Hepatocyte (in vitro differentiated cells): ENCODE data around the gene HES3. TPM values are rescaled to one million over a fixed set of nuclear protein-coding genes. Genes with fewer than 3 reads are reported as not detected.

Experiments used
- DNase-seq: peaks from one replicate; pipeline ENCODE4 v3.0.0-alpha.2; 2016; ENCODE audit warnings: low spot score
- H2AFZ ChIP-seq: fragments of 200-600 bp; sonication (generic); 2 replicates; pipeline ENCODE4 v1.6.0; 2016; ENCODE audit warnings: antibody characterized with exemption, mild to moderate bottlenecking
- H3K27ac ChIP-seq: fragments of 200-600 bp; sonication (generic); 2 replicates; pipeline ENCODE4 v1.5.1; 2016; ENCODE audit warnings: mild to moderate bottlenecking
- H3K27me3 ChIP-seq: fragments of 200-600 bp; sonication (generic); 2 replicates; pipeline ENCODE4 v1.6.1; 2016
- H3K36me3 ChIP-seq: fragments of 200-600 bp; sonication (generic); replicated peaks from 2 replicates; pipeline ENCODE4 v1.5.1; 2016; ENCODE audit warnings: low read depth; ENCODE audit not compliant: insufficient read depth
- H3K4me1 ChIP-seq: fragments of 200-600 bp; sonication (generic); 2 replicates; pipeline ENCODE4 v1.5.1; 2016; ENCODE audit warnings: mild to moderate bottlenecking, moderate library complexity; ENCODE audit not compliant: insufficient read depth
- H3K4me2 ChIP-seq: fragments of 200-600 bp; sonication (generic); 2 replicates; pipeline ENCODE4 v1.6.0; 2016
- H3K4me3 ChIP-seq: fragments of 200-600 bp; sonication (generic); 2 replicates; pipeline ENCODE4 v1.5.1; 2016; ENCODE audit warnings: mild to moderate bottlenecking
- H3K79me2 ChIP-seq: fragments of 200-600 bp; sonication (generic); 2 replicates; pipeline ENCODE4 v1.6.0; 2017; ENCODE audit warnings: mild to moderate bottlenecking
- H3K9me2 ChIP-seq: fragments of 200-600 bp; sonication (generic); replicated peaks from 2 replicates; pipeline ENCODE4 v1.6.0; 2017; ENCODE audit warnings: mild to moderate bottlenecking; ENCODE audit not compliant: insufficient read depth
- H3K9me3 ChIP-seq: fragments of 200-600 bp; sonication (generic); 2 replicates; pipeline ENCODE4 v1.5.1; 2016; ENCODE audit warnings: low read depth, mild to moderate bottlenecking
- H4K20me1 ChIP-seq: fragments of 200-600 bp; sonication (generic); 2 replicates; pipeline ENCODE4 v1.6.0; 2016; ENCODE audit warnings: mild to moderate bottlenecking; ENCODE audit not compliant: insufficient read depth, poor library complexity, severe bottlenecking
- CTCF ChIP-seq: fragments of 200-600 bp; sonication (generic); IDR thresholded peaks from 2 replicates; pipeline ENCODE4 v1.5.1; 2016; ENCODE audit warnings: antibody characterized with exemption, mild to moderate bottlenecking; ENCODE audit not compliant: poor library complexity
- EZH2 ChIP-seq: fragments of 200-600 bp; sonication (generic); IDR thresholded peaks from 2 replicates; pipeline ENCODE4 v1.6.1; 2016; ENCODE audit warnings: antibody characterized with exemption, mild to moderate bottlenecking, borderline replicate concordance
- EZH2phosphoT487 ChIP-seq: fragments of 200-600 bp; sonication (generic); IDR thresholded peaks from one replicate; pipeline ENCODE4 v1.6.1; 2018; ENCODE audit warnings: antibody characterized with exemption, mild to moderate bottlenecking, low read depth, moderate library complexity; ENCODE audit not compliant: unreplicated experiment, severe bottlenecking
- WGBS: methylation state at CpG from one replicate; pipeline ENCODE4 v1.1.6; 2016; ENCODE audit warnings: low lambda C conversion rate; ENCODE audit errors: missing lambda C conversion rate; 5-methylcytosine and 5-hydroxymethylcytosine counted together
- polyA plus RNA-seq: library from polyadenylated mRNA; unstranded; fragments of >200 nt; fragmentation: Nextera tagmentation; extraction: Ambion mirVana; gene quantifications from 2 replicates; pipeline ENCODE4 v1.2.1, GENCODE V29; 2016
- total RNA-seq: library from RNA; depleted of rRNA; stranded (reverse); fragments of >200 nt; gene quantifications from 2 replicates; pipeline ENCODE4 v1.2.3, GENCODE V29; 2014

The HES3 gene
- total and polyA plus RNA-seq, 2 experiments from 2014 or later: not detected

GRCh38 chr1:6205849-6206519 is 38.0 kb upstream of the HES3 start, which contains the start of gene RNF207:
Gene RNF207, plus strand, starts transcription at chr1:6206119. Its CDS starts 417 bp downstream, at chr1:6206536.
- 5% methylated on average over 62 of the region's 66 CpGs for WGBS
- DNase-seq: peak; percentile 91
- no peaks in the 10 kb centered on the region for H3K27me3 ChIP-seq
- H3K4me2 ChIP-seq: peak within 1 kb of the TSS; percentile 87
- no peaks in the 10 kb centered on the region for H4K20me1 ChIP-seq
- H3K9me3 ChIP-seq: no peaks in the 10 kb centered on the region
- peak within 1 kb of the TSS; percentile 87 for H3K27ac ChIP-seq
- TF ChIP-seq CTCF: no peak
- no peak for TF ChIP-seq EZH2
- TF ChIP-seq EZH2phosphoT487: no peak
- H2AFZ ChIP-seq: peak within 1 kb of the TSS; percentile 84
- H3K4me3 ChIP-seq: peak within 1 kb of the TSS; percentile 37
- no peaks in the 10 kb centered on the region for H3K36me3 ChIP-seq
- H3K4me1 ChIP-seq: peaks cover 33% of the 10 kb centered on the region
- peaks cover 6% of the 10 kb centered on the region for H3K79me2 ChIP-seq
- H3K9me2 ChIP-seq: no peaks in the 10 kb centered on the region

- 46% methylated on average over 5 of the region's 25 CpGs for WGBS
- peaks cover 33% of the 10 kb centered on the region for H3K4me1 ChIP-seq
Observed at GRCh38 chr1:6206520-6206855, 37.5 kb upstream of the HES3 start.

GRCh38 chr1:6207075-6207885 is 36.7 kb upstream of the HES3 start:
- Histone ChIP-seq H3K27me3 (no peaks in the 10 kb centered on the region), H3K79me2 (peaks cover 6% of the 10 kb centered on the region), H3K36me3 (no peaks in the 10 kb centered on the region), H3K9me3 (no peaks in the 10 kb centered on the region), H2AFZ (no peak overlapping the region), H3K27ac (no peak overlapping the region), H3K4me2 (peak overlapping the region; percentile 87), H4K20me1 (no peaks in the 10 kb centered on the region), H3K4me1 (peaks cover 33% of the 10 kb centered on the region), H3K4me3 (no peak overlapping the region), H3K9me2 (no peaks in the 10 kb centered on the region)
- no peak for DNase-seq
- TF ChIP-seq EZH2: no peak
- TF ChIP-seq EZH2phosphoT487: no peak
- TF ChIP-seq CTCF: no peak
- 96% methylated on average over 12 of the region's 19 CpGs for WGBS

More at GRCh38 chr1:6206520-6206855, 37.5 kb upstream of the HES3 start:
- DNase-seq: no peak
- H3K4me2 ChIP-seq: peak overlapping the region; percentile 87
- no peaks in the 10 kb centered on the region for H3K9me2 ChIP-seq
- peak overlapping the region; percentile 37 for H3K4me3 ChIP-seq
- H2AFZ ChIP-seq: peak overlapping the region; percentile 84
- TF ChIP-seq EZH2 (no peak), EZH2phosphoT487 (no peak), CTCF (no peak)
- H3K79me2 ChIP-seq: peaks cover 6% of the 10 kb centered on the region
- no peaks in the 10 kb centered on the region for H3K27me3 ChIP-seq
- peak overlapping the region; percentile 87 for H3K27ac ChIP-seq
- H3K9me3 ChIP-seq: no peaks in the 10 kb centered on the region
- no peaks in the 10 kb centered on the region for H3K36me3 ChIP-seq
- H4K20me1 ChIP-seq: no peaks in the 10 kb centered on the region
